Gastrocnemius medialis (tissue), 4 donors: Measurements from ENCODE around the gene CD33.

Experiments
- CTCF ChIP-seq, 5 experiments: fragments of 450-650 bp in 3 of 5; fragments of 200-600 bp in 2 of 5; sonication (generic) in 2 of 5; IDR thresholded peaks in 4 of 5; conservative IDR thresholded peaks in 1 of 5; 1 replicate in 4 of 5; 2 replicates in 1 of 5; pipeline ENCODE4 v1.5.1; 2016 to 2019; ENCODE audit warnings: antibody characterized with exemption in 5 of 5, mild to moderate bottlenecking in 3 of 5, moderate library complexity in 3 of 5
- POLR2A ChIP-seq, 2 donors: fragments of 450-650 bp; IDR thresholded peaks; one replicate each; pipeline ENCODE4 v1.6.1; 2017; ENCODE audit warnings: antibody characterized with exemption in 2 of 2, mild to moderate bottlenecking in 2 of 2, moderate library complexity in 2 of 2

- TF ChIP-seq POLR2A (IDR thresholded peaks at IDR 0.05) (no peak), CTCF (IDR thresholded peaks at IDR 0.05 in 4 of 5, conservative IDR thresholded peaks at IDR 0.05 in 1 of 5) (no peak)
Measured at GRCh38 chr19:51183629-51184028, 41.3 kb upstream of the CD33 start.
